HepG2 (cell line): Measurements from ENCODE around the gene CHTF18.

Experiments
- ATF2 ChIP-seq: sonication (generic); formaldehyde crosslinking; IDR thresholded peaks from 2 replicates; pipeline ENCODE4 v1.4.0; 2020; ENCODE audit warnings: missing genetic modification reagents
- BRD4 ChIP-seq: sonication (generic); formaldehyde crosslinking; IDR thresholded peaks from 2 replicates; pipeline ENCODE4 v1.4.0; 2020; ENCODE audit warnings: missing genetic modification reagents
- ETV6 ChIP-seq: sonication (generic); formaldehyde crosslinking; conservative IDR thresholded peaks from 2 replicates; pipeline ENCODE4 v1.4.0; 2020; ENCODE audit warnings: missing genetic modification reagents
- EZH2 ChIP-seq: conservative IDR thresholded peaks from 2 replicates; pipeline ENCODE4 v1.6.1; 2012; ENCODE audit warnings: mild to moderate bottlenecking, low read depth, low read length, moderate library complexity
- HNF4G ChIP-seq, 2 experiments: sonication (generic) in 1 of 2; formaldehyde crosslinking in 1 of 2; IDR thresholded peaks; 2 replicates each; pipeline versions ENCODE4 v1.4.0 to v1.6.1; 2011 to 2020; ENCODE audit warnings: borderline replicate concordance in 2 of 2, low read depth in 2 of 2, mild to moderate bottlenecking in 2 of 2, low read length in 1 of 2, missing genetic modification reagents in 1 of 2, moderate library complexity in 1 of 2
- IRF1 ChIP-seq: sonication (generic); formaldehyde crosslinking; IDR thresholded peaks from 2 replicates; pipeline ENCODE4 v1.4.0; 2020; ENCODE audit warnings: low read depth, mild to moderate bottlenecking, missing genetic modification reagents
- NFRKB ChIP-seq: fragments of 450-650 bp; IDR thresholded peaks from 2 replicates; pipeline ENCODE4 v1.6.1; 2017
- TCF7 ChIP-seq: sonication (generic); IDR thresholded peaks from 2 replicates; pipeline ENCODE4 v1.6.1; 2016; ENCODE audit warnings: antibody characterized with exemption, low read depth
- ZHX1 ChIP-seq: sonication (generic); formaldehyde crosslinking; IDR thresholded peaks from 2 replicates; pipeline ENCODE4 v1.8.1; 2022; ENCODE audit warnings: low read depth, mild to moderate bottlenecking, missing genetic modification reagents
- ZKSCAN1 ChIP-seq: fragments of 150-350 bp; IDR thresholded peaks from 2 replicates; pipeline ENCODE4 v1.6.1; 2014; ENCODE audit warnings: low read length
- ZNF180 ChIP-seq: sonication (generic); formaldehyde crosslinking; IDR thresholded peaks from 2 replicates; pipeline ENCODE4 v1.4.0; 2020; ENCODE audit warnings: low read depth, missing genetic modification reagents, borderline replicate concordance
- TF ChIP-seq, protein P1 (sequence below): sonication (generic); formaldehyde crosslinking; IDR thresholded peaks from 2 replicates; pipeline ENCODE4 v1.4.0; 2020; ENCODE audit warnings: missing genetic modification reagents
- TF ChIP-seq, protein P2 (sequence below): sonication (generic); formaldehyde crosslinking; IDR thresholded peaks from 2 replicates; pipeline ENCODE4 v1.4.0; 2020; ENCODE audit warnings: missing genetic modification reagents, mild to moderate bottlenecking, borderline replicate concordance

DNA sequence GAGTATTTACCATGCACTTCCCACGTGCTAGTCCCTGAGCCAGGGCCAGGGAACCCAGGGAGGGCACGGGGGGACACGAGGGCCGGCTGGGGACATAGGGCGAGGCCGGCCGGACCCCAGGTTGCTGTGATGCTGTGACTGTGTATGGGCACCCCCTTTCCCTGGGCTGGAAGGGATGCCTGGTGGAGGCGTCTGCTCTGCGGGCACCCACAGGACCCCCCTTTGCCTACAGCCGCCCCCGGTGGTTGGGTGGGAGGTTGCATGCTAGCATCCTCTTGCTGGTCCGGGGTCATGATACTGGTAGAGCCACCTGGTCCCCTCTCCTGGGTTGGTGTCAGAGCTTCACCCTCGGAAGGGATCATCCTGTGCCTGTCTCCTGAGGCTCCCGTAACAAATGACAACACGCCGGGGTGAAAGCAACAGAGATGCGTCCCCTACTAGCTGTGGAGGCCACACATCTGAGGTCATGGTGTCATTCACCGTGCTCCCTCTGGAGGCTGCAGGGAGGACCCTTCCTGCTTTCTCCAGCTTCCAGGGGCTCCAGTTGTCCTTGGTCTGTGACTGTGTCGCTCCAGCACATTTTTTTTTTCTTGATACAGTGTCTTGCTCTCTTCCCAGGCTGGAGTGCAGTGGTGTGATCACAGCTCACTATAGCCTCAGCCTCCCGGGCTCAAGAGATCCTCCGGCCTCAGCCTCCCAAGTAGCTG, 44.5 kb upstream of the CHTF18 start:
- TF ChIP-seq NFRKB: no peak
- TF ChIP-seq ETV6: no peak
- TF ChIP-seq TCF7: no peak
- TF ChIP-seq, protein P1, sequence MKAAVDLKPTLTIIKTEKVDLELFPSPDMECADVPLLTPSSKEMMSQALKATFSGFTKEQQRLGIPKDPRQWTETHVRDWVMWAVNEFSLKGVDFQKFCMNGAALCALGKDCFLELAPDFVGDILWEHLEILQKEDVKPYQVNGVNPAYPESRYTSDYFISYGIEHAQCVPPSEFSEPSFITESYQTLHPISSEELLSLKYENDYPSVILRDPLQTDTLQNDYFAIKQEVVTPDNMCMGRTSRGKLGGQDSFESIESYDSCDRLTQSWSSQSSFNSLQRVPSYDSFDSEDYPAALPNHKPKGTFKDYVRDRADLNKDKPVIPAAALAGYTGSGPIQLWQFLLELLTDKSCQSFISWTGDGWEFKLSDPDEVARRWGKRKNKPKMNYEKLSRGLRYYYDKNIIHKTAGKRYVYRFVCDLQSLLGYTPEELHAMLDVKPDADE (CRISPR knock-in tag): no peak
- no peak for TF ChIP-seq BRD4 (CRISPR knock-in tag)
- TF ChIP-seq ZNF180 (CRISPR knock-in tag): no peak
- TF ChIP-seq IRF1: no peak
- TF ChIP-seq HNF4G (IDR thresholded peaks at IDR 0.05; ENCODE audit: borderline replicate concordance, low read depth, low read length): no peak
- TF ChIP-seq HNF4G (CRISPR knock-in tag; IDR thresholded peaks at IDR 0.05; ENCODE audit: borderline replicate concordance, low read depth): no peak
- TF ChIP-seq ATF2 (CRISPR knock-in tag): no peak
- TF ChIP-seq, protein P2, sequence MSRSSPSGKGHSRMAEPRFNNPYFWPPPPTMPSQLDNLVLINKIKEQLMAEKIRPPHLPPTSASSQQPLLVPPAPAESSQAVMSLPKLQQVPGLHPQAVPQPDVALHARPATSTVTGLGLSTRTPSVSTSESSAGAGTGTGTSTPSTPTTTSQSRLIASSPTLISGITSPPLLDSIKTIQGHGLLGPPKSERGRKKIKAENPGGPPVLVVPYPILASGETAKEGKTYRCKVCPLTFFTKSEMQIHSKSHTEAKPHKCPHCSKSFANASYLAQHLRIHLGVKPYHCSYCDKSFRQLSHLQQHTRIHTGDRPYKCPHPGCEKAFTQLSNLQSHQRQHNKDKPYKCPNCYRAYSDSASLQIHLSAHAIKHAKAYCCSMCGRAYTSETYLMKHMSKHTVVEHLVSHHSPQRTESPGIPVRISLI: no peak
- TF ChIP-seq EZH2: no peak
- no peak for TF ChIP-seq ZHX1 (CRISPR knock-in tag)
- no peak for TF ChIP-seq ZKSCAN1
